Nephron (organoid): ENCODE data around the gene RBM28.

Experiments used
- H3K27ac Mint-ChIP-seq, 3 experiments: 2 replicates each; pipeline ENCODE4 v1.8.0; 2020; ENCODE audit warnings: mixed read lengths in 3 of 3, mild to moderate bottlenecking in 2 of 3, moderate library complexity in 1 of 3
- H3K27me3 Mint-ChIP-seq: 2 replicates; pipeline ENCODE4 v1.8.0; 2021; ENCODE audit warnings: low read depth, mild to moderate bottlenecking, moderate library complexity, mixed read lengths
- H3K36me3 Mint-ChIP-seq: 2 replicates; pipeline ENCODE4 v1.8.0; 2020; ENCODE audit warnings: low read depth, mixed read lengths
- H3K4me1 Mint-ChIP-seq: 2 replicates; pipeline ENCODE4 v1.8.0; 2020; ENCODE audit warnings: mixed read lengths
- H3K4me3 Mint-ChIP-seq, 3 experiments: 2 replicates each; pipeline ENCODE4 v1.8.0; 2020; ENCODE audit warnings: mild to moderate bottlenecking in 3 of 3, mixed read lengths in 3 of 3, moderate library complexity in 2 of 3
- H3K9me3 Mint-ChIP-seq: 2 replicates; pipeline ENCODE4 v1.8.0; 2020; ENCODE audit warnings: mixed read lengths
- TF ChIP-seq, protein P1 (sequence below), 3 experiments: fragments of 200-600 bp; sonication (generic); IDR thresholded peaks; one replicate each; pipeline ENCODE4 v1.5.0; 2021; ENCODE audit warnings: antibody characterized with exemption in 3 of 3; ENCODE audit not compliant: unreplicated experiment in 3 of 3

Gene RBM28

DNA sequence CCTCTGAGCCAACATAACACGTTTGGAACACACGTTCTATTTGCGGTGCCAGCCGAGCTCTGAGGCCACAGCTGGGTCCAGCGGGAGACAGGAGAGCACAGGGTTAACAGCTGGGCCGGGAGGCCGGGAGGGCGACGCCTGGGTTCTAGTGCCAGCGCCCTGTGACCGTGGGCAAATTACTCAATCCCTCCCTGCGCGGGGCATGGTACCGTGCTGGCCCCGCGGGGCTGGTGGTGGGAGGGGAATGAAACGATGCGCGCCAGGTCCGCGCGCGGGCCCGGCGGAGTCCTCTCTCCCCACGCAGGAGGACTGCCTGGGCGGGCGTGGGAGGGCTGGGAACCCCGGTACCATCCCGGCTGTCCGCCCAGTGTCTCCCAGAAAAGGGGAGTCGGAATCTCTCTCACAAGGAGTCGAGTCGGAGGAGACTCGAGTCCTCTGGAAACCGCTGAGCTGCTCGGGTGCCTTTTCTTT, 72.2 kb downstream of the RBM28 start:
- TF ChIP-seq, protein P1, sequence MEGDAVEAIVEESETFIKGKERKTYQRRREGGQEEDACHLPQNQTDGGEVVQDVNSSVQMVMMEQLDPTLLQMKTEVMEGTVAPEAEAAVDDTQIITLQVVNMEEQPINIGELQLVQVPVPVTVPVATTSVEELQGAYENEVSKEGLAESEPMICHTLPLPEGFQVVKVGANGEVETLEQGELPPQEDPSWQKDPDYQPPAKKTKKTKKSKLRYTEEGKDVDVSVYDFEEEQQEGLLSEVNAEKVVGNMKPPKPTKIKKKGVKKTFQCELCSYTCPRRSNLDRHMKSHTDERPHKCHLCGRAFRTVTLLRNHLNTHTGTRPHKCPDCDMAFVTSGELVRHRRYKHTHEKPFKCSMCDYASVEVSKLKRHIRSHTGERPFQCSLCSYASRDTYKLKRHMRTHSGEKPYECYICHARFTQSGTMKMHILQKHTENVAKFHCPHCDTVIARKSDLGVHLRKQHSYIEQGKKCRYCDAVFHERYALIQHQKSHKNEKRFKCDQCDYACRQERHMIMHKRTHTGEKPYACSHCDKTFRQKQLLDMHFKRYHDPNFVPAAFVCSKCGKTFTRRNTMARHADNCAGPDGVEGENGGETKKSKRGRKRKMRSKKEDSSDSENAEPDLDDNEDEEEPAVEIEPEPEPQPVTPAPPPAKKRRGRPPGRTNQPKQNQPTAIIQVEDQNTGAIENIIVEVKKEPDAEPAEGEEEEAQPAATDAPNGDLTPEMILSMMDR (IDR thresholded peaks at IDR 0.05; ENCODE audit: unreplicated experiment in 3 of 3) = no peak
- Mint-ChIP-seq H3K36me3 (no peaks in the 10 kb centered on the region), H3K4me3 (no peak overlapping the region), H3K4me1 (peaks cover 26% of the 10 kb centered on the region), H3K27ac (no peak overlapping the region), H3K27me3 (no peaks in the 10 kb centered on the region), H3K9me3 (no peaks in the 10 kb centered on the region)

DNA sequence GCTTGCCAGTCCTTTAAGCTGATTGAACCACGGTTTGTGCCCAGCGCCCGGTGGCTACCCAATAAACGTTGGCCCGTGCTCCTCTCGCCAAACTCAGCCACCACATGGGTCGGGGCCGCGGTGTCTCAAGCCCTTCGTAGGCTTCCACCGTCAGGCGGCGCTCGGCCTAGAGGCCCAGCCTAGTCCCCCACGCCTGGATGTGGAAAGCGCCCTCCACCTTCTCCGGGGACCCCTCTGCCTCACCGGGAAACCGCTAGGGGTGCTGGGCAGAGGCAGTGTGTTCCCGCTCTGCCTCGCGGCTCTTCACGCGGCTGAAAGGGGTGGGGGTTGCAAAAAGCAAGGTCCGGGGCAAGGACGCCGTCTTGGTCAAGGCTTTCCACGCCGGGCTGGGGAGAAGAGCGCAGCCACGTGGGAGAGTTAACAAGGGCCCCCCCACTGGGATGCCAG, 72.9 kb downstream of the RBM28 start:
- Mint-ChIP-seq H3K9me3 (no peaks in the 10 kb centered on the region), H3K4me3 (no peak overlapping the region), H3K27ac (no peak overlapping the region), H3K4me1 (peaks cover 31% of the 10 kb centered on the region), H3K36me3 (no peaks in the 10 kb centered on the region), H3K27me3 (no peaks in the 10 kb centered on the region)
- TF ChIP-seq, protein P1 (IDR thresholded peaks at IDR 0.05; ENCODE audit: unreplicated experiment in 3 of 3) = no peak

DNA sequence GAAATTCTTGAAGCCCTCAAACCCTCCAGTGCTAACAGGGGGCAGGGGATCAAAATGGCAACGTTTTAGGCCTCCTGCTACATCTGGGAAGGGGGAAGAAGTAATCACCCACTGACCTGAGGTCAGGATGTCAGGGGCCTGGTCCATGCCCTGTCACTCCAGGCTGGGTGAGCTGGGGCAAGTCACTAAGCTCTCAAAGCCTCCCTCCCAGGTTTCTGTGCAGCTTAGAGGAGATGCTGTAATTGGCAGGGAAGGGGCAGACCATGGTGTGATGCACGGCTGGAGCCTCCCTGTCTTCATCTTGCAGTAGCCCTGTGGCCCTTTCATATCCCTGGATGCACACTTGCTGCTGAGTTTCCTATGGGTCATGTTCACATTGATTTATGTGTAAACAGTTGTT, 75.5 kb downstream of the RBM28 start:
- Mint-ChIP-seq H3K4me3 (no peak overlapping the region), H3K36me3 (no peaks in the 10 kb centered on the region), H3K4me1 (peaks cover 45% of the 10 kb centered on the region), H3K27me3 (peaks cover 4% of the 10 kb centered on the region), H3K9me3 (no peaks in the 10 kb centered on the region), H3K27ac (peak overlapping the region; percentile 2 to 43 (median 31))
- TF ChIP-seq, protein P1 (IDR thresholded peaks at IDR 0.05; ENCODE audit: unreplicated experiment in 3 of 3) = no peak

DNA sequence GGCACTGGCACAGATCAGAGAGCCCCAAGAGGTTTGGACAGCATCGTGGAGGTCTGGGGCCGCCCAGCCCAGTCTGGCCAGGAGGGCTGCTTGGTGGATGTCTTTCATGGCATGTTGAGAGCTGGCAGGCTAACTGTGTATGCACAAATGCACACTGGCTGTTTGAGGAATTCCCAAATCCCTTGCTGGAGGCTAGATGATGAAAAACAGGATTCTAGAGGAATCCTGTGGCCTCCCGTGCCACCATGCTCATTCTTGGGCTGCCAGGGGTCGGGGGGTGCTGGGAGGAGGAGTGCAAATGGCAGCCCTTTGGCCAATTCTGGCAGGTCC, 76.1 kb downstream of the RBM28 start:
- TF ChIP-seq, protein P1 (IDR thresholded peaks at IDR 0.05; ENCODE audit: unreplicated experiment in 3 of 3) = peak in 1 of 3 experiments; percentile 2
- H3K36me3 Mint-ChIP-seq = no peaks in the 10 kb centered on the region
- peak overlapping the region; percentile 3 to 90 (median 71) for H3K27ac Mint-ChIP-seq
- H3K4me1 Mint-ChIP-seq = peaks cover 48% of the 10 kb centered on the region
- H3K9me3 Mint-ChIP-seq = no peaks in the 10 kb centered on the region
- peak overlapping the region in 2 of 3 experiments; percentile 42 to 63 for H3K4me3 Mint-ChIP-seq
- peaks cover 4% of the 10 kb centered on the region for H3K27me3 Mint-ChIP-seq

DNA sequence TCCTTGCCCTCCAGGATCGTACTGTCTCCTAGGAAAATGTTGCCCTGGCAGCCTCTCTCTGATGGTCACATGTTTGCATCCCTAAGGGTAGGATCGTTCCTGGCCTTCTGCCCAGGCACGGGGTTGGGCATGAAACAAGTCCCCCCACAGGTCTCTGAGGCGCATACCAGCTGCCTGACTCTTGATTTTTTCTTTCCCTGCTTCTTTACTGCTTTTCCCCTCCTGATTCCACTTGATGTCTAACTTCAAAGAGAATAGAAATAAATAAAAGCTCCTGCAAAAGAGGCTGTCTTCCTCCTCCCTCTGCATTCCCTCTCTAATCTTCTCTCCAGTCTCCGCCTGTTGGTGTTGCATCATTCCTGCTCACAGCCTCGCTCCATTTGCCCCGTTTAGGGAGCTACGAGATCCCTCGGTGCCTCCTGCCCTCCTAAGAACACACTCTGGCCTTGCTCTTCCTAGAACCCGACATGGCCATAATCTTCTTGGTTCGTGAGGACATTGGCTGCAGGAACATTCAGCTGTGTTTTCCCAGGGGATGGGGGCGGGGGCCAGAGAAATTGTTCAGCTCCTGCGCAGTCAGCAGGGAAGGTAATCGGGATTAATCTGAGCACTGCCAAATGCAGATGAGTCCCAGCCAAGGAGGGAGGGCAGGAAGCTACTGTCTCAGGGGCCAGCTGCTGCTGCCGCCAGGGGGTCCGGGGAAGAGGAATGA, 76.7 kb downstream of the RBM28 start:
- TF ChIP-seq, protein P1 (IDR thresholded peaks at IDR 0.05; ENCODE audit: unreplicated experiment in 3 of 3) = peak in 1 of 3 experiments; percentile 15
- H3K27ac Mint-ChIP-seq = peak overlapping the region; percentile 3 to 90 (median 71)
- H3K9me3 Mint-ChIP-seq = no peaks in the 10 kb centered on the region
- H3K4me3 Mint-ChIP-seq = peak overlapping the region; percentile 42 to 63 (median 51)
- H3K36me3 Mint-ChIP-seq = no peaks in the 10 kb centered on the region
- H3K4me1 Mint-ChIP-seq = peaks cover 48% of the 10 kb centered on the region
- H3K27me3 Mint-ChIP-seq = peaks cover 4% of the 10 kb centered on the region

DNA sequence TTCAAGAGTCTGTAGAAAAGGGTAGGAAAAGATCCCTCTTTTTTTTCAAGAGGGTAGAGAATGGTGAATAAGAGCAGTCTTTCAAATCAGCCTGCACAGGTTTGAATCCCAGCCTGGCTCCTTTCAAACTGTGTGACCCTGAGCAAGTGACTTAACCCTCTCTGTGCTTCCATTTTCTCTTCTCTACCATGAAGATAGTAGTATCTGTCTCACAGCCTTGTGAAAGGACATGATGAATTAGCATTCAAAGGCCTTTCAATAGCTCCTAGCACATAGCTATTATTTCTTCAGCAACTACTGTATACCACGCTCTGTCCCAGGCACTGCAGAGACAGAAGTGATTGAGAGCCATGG, 77.2 kb downstream of the RBM28 start:
- no peaks in the 10 kb centered on the region for H3K36me3 Mint-ChIP-seq
- H3K27ac Mint-ChIP-seq = peak overlapping the region in 2 of 3 experiments; percentile 71 to 90
- H3K9me3 Mint-ChIP-seq = no peaks in the 10 kb centered on the region
- no peak overlapping the region for H3K4me3 Mint-ChIP-seq
- H3K27me3 Mint-ChIP-seq = peaks cover 4% of the 10 kb centered on the region
- TF ChIP-seq, protein P1 (IDR thresholded peaks at IDR 0.05; ENCODE audit: unreplicated experiment in 3 of 3) = no peak
- peaks cover 48% of the 10 kb centered on the region for H3K4me1 Mint-ChIP-seq
